Measurements from ENCODE around the gene LARGE1.

LARGE1 gene

GRCh38 chr22:33828302-33828701 lies 92.0 kb downstream of the LARGE1 start:
- no peaks in the 10 kb centered on the region for H3K9me3 ChIP-seq (ENCODE audit: low read length)
- H3K4me3 ChIP-seq (ENCODE audit: low read depth, low read length, poor library complexity, severe bottlenecking) = no peak overlapping the region
- H3K9ac ChIP-seq (ENCODE audit: low read length) = no peak overlapping the region
- H4K20me1 ChIP-seq (ENCODE audit: insufficient read depth, low read length) = no peaks in the 10 kb centered on the region
- H3K36me3 ChIP-seq (ENCODE audit: insufficient read depth, low read length) = no peaks in the 10 kb centered on the region; the same call in 1 of the 2 replicates
- H3K4me2 ChIP-seq (ENCODE audit: low read length) = no peak overlapping the region
- no peaks in the 10 kb centered on the region for H3F3A ChIP-seq (ENCODE audit: insufficient read depth, low read length)
- no peaks in the 10 kb centered on the region for H3K9me2 ChIP-seq (ENCODE audit: low read depth, low read length)
- H2AFZ ChIP-seq (ENCODE audit: low read length) = no peak overlapping the region
- no peaks in the 10 kb centered on the region for H3K27me3 ChIP-seq (ENCODE audit: insufficient read depth, low read length)
- TF ChIP-seq EZH2 (IDR thresholded peaks at IDR 0.05; ENCODE audit: borderline replicate concordance, low read length) = no peak
- TF ChIP-seq, protein P1, sequence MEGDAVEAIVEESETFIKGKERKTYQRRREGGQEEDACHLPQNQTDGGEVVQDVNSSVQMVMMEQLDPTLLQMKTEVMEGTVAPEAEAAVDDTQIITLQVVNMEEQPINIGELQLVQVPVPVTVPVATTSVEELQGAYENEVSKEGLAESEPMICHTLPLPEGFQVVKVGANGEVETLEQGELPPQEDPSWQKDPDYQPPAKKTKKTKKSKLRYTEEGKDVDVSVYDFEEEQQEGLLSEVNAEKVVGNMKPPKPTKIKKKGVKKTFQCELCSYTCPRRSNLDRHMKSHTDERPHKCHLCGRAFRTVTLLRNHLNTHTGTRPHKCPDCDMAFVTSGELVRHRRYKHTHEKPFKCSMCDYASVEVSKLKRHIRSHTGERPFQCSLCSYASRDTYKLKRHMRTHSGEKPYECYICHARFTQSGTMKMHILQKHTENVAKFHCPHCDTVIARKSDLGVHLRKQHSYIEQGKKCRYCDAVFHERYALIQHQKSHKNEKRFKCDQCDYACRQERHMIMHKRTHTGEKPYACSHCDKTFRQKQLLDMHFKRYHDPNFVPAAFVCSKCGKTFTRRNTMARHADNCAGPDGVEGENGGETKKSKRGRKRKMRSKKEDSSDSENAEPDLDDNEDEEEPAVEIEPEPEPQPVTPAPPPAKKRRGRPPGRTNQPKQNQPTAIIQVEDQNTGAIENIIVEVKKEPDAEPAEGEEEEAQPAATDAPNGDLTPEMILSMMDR (IDR thresholded peaks at IDR 0.05; ENCODE audit: low read length) = no peak
- H3K27ac ChIP-seq (ENCODE audit: low read depth, low read length, poor library complexity, severe bottlenecking) = no peak overlapping the region
- no peaks in the 10 kb centered on the region for H3K79me2 ChIP-seq (ENCODE audit: insufficient read depth, low read length)
- peaks cover 14% of the 10 kb centered on the region for H3K4me1 ChIP-seq (ENCODE audit: insufficient read depth, low read length, severe bottlenecking)

DNA sequence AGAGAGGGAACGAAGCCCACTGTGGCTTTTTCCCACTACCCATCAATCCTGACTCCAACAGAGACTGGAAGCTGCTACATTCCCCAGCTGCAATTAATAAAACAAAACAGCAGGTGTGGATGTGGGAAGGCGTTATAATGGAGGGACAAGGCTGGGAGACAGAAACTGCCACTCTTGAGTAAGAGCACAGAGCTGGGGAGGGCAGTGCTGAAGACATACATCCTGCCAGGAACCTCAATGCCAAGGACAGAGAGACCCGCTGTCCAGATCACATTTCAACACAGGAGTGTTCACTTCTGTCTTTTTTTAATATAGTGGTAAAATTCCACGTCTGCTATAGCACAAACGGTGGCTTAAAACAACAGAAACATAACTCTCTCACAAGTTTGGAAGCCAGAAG lies 94.5 kb downstream of the LARGE1 start:
- Histone ChIP-seq H3K79me2 (ENCODE audit: insufficient read depth, low read length) (no peaks in the 10 kb centered on the region), H3K27me3 (ENCODE audit: insufficient read depth, low read length) (no peaks in the 10 kb centered on the region), H3K4me3 (ENCODE audit: low read depth, low read length, poor library complexity, severe bottlenecking) (no peak overlapping the region), H2AFZ (ENCODE audit: low read length) (no peak overlapping the region), H3K4me1 (ENCODE audit: insufficient read depth, low read length, severe bottlenecking) (peaks cover 25% of the 10 kb centered on the region), H4K20me1 (ENCODE audit: insufficient read depth, low read length) (no peaks in the 10 kb centered on the region), H3K4me2 (ENCODE audit: low read length) (no peak overlapping the region), H3K9me3 (ENCODE audit: low read length) (no peaks in the 10 kb centered on the region), H3K27ac (ENCODE audit: low read depth, low read length, poor library complexity, severe bottlenecking) (no peak overlapping the region), H3F3A (ENCODE audit: insufficient read depth, low read length) (no peaks in the 10 kb centered on the region), H3K9me2 (ENCODE audit: low read depth, low read length) (no peaks in the 10 kb centered on the region), H3K36me3 (ENCODE audit: insufficient read depth, low read length) (no peaks in the 10 kb centered on the region; the same call in 1 of the 2 replicates), H3K9ac (ENCODE audit: low read length) (no peak overlapping the region)
- TF ChIP-seq, protein P1 (IDR thresholded peaks at IDR 0.05; ENCODE audit: low read length) = no peak
- no peak for TF ChIP-seq EZH2 (IDR thresholded peaks at IDR 0.05; ENCODE audit: borderline replicate concordance, low read length)

GRCh38 chr22:33823552-33823951 lies 96.7 kb downstream of the LARGE1 start:
- Histone ChIP-seq H3K36me3 (ENCODE audit: insufficient read depth, low read length) (no peaks in the 10 kb centered on the region; the same call in 1 of the 2 replicates), H3K27ac (ENCODE audit: low read depth, low read length, poor library complexity, severe bottlenecking) (no peak overlapping the region), H3K27me3 (ENCODE audit: insufficient read depth, low read length) (no peaks in the 10 kb centered on the region), H3K4me1 (ENCODE audit: insufficient read depth, low read length, severe bottlenecking) (peaks cover 11% of the 10 kb centered on the region), H3K9ac (ENCODE audit: low read length) (no peak overlapping the region), H2AFZ (ENCODE audit: low read length) (no peak overlapping the region), H3K4me3 (ENCODE audit: low read depth, low read length, poor library complexity, severe bottlenecking) (no peak overlapping the region), H4K20me1 (ENCODE audit: insufficient read depth, low read length) (no peaks in the 10 kb centered on the region), H3K9me2 (ENCODE audit: low read depth, low read length) (no peaks in the 10 kb centered on the region), H3K4me2 (ENCODE audit: low read length) (no peak overlapping the region), H3K9me3 (ENCODE audit: low read length) (no peaks in the 10 kb centered on the region), H3K79me2 (ENCODE audit: insufficient read depth, low read length) (no peaks in the 10 kb centered on the region), H3F3A (ENCODE audit: insufficient read depth, low read length) (no peaks in the 10 kb centered on the region)
- TF ChIP-seq EZH2 (IDR thresholded peaks at IDR 0.05; ENCODE audit: borderline replicate concordance, low read length) = no peak
- TF ChIP-seq, protein P1 (IDR thresholded peaks at IDR 0.05; ENCODE audit: low read length) = no peak
